GM06990 (cell line): Measurements from ENCODE around the gene ST3GAL2.
"Not testable (repeated sequence)": the region's sequence is repeated elsewhere in the genome, so short reads cannot be mapped to it uniquely, and the experiment has no call there.

ENCODE experiments used
- DNase-seq: peaks from one replicate; pipeline ENCODE4 v3.0.0-alpha.2; 2011; ENCODE audit not compliant: insufficient read length; ENCODE audit errors: extremely low read depth
- H3K27me3 ChIP-seq: replicated peaks from 2 replicates; pipeline ENCODE4 v1.6.0; 2011; ENCODE audit warnings: low read length; ENCODE audit not compliant: control insufficient read depth, insufficient read depth
- H3K36me3 ChIP-seq: 2 replicates; pipeline ENCODE4 v1.5.1; 2011; ENCODE audit warnings: low read length; ENCODE audit not compliant: control insufficient read depth, insufficient read depth
- H3K4me3 ChIP-seq: replicated peaks from 2 replicates; pipeline ENCODE4 v1.5.1; 2011; ENCODE audit warnings: low read depth, mild to moderate bottlenecking, control low read depth, low read length
- CTCF ChIP-seq: IDR thresholded peaks from 2 replicates; pipeline ENCODE4 v1.5.1; 2011; ENCODE audit warnings: low read length, control low read depth, mild to moderate bottlenecking, inconsistent platforms; ENCODE audit not compliant: insufficient read depth, poor library complexity, severe bottlenecking

ST3GAL2 gene

DNA sequence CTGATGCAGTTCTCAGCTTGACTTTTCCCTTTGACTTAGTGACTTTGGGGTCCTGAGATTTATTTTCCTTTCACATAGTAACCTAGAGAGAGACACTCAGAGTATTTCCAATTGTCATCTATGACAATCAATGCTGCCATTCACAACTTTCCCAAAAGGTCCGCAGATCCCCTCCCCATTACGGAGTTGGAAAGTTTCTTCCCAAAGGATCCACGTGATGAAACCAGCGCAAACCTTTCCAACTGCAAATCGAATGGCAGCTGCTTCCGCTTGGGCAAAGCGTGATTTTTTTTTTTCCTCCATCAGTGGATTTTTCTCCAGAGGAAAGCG, 15.0 kb upstream of the ST3GAL2 start:
- TF ChIP-seq CTCF: no peak
- no peak for DNase-seq
- no peaks in the 10 kb centered on the region for H3K36me3 ChIP-seq
- H3K27me3 ChIP-seq: no peaks in the 10 kb centered on the region
- H3K4me3 ChIP-seq: peak overlapping the region; percentile 85

DNA sequence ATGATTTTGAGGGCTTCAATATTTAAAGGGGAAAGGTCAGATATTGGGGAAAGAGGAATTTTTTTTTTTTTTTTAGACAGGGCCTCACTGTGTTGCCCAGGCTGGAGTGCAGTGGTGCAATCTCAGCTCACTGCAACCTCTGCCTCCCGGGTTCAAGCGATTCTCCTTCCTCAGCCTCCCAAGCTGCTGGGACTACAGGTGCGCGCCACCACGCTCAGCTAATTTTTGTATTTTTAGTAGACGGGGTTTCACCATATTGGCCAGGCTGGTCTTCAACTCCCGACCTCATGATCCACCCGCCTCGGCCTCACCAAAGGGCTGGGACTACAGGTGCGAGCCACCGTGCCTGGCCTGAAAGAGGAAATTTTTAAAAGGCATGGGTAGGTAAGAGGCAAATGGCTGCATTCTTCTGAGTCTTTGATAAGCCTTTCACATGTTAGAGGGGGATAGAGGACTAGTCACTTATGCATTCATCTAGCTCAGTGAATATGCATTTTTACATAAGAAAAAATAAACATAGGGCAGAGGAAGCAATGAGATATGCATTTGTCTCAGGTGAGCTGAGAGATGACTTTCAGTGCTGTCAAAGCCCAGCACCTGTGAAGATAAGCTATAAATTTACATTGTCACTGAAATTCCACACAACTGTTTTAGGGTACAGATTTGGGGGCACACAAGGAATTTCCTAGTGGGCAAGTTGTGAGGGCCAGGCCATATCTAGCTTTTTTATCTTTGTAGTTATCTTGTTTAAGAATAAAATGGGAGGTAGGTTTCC, 14.4 kb upstream of the ST3GAL2 start:
- H3K36me3 ChIP-seq: no peaks in the 10 kb centered on the region
- peak overlapping the region; percentile 85 for H3K4me3 ChIP-seq

GRCh38 chr16:70451004-70451340, 12.1 kb upstream of the ST3GAL2 start:
- not testable (repeated sequence) for H3K27me3 ChIP-seq, H3K36me3 ChIP-seq, H3K4me3 ChIP-seq, DNase-seq

More for the DNA sequence above, 14.4 kb upstream of the ST3GAL2 start:
- no peak for DNase-seq
- TF ChIP-seq CTCF: no peak
- no peaks in the 10 kb centered on the region for H3K27me3 ChIP-seq

DNA sequence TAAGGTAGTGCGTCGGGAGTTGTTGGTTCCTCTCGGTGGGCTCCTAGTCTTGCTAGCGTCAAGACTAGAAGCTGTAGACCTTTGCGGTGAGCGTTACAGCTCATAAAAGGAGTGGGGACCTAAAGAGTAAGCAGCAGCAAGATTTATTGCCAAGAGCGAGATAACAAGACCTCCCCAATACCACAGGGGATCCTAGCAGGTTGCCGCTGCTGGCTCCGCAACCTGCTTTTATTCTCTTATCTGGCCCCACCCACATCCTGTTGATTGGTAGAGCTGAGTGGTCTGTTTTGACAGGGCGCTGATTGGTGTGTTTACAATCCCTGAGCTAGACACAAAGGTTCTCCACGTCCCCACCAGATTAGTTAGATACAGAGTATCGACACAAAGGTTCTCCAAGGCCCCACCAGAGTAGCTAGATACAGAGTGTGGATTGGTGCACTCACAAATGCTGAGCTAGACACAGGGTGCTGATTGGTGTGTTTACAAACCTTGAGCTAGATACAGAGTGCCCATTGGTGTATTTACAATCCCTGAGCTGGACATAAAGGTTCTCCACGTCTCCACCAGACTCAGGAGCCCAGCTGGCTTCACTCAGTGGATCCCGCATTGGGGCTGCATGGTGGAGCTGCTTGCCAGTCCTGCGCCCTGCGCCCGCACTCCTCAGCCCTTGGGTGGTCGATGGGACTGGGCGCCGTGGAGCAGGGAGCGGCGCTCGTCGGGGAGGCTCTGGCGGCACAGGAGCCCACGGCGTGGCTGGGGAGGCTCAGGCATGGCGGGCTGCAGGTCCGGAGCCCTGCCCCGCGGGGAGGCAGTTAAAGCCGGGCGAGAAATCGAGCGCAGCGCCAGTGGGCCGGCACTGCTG, 11.5 kb upstream of the ST3GAL2 start:
- DNase-seq, H3K27me3 ChIP-seq, H3K36me3 ChIP-seq, H3K4me3 ChIP-seq: not testable (repeated sequence)

DNA sequence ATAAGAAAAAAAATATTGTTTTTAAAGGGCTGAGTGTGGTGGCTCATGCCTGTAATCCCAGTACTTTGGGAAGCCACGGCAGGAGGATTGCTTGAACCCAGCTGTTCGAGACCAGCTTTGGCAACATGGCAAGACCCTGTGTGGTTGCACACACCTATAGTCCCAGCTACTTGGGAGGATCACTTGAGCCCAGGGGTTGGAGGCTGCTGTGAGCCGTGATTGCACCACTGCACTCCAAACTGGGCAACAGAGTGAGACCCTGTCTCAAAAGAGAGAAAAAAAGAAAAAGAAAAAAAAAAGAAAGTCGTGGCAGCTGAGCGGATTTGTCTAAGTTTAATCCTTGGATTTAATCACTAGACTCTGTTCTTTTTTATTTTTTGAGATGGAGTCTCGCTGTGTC, 9.2 kb upstream of the ST3GAL2 start:
- Histone ChIP-seq H3K36me3 (no peaks in the 10 kb centered on the region), H3K27me3 (no peaks in the 10 kb centered on the region), H3K4me3 (no peak overlapping the region)
- DNase-seq: no peak
- TF ChIP-seq CTCF: no peak

DNA sequence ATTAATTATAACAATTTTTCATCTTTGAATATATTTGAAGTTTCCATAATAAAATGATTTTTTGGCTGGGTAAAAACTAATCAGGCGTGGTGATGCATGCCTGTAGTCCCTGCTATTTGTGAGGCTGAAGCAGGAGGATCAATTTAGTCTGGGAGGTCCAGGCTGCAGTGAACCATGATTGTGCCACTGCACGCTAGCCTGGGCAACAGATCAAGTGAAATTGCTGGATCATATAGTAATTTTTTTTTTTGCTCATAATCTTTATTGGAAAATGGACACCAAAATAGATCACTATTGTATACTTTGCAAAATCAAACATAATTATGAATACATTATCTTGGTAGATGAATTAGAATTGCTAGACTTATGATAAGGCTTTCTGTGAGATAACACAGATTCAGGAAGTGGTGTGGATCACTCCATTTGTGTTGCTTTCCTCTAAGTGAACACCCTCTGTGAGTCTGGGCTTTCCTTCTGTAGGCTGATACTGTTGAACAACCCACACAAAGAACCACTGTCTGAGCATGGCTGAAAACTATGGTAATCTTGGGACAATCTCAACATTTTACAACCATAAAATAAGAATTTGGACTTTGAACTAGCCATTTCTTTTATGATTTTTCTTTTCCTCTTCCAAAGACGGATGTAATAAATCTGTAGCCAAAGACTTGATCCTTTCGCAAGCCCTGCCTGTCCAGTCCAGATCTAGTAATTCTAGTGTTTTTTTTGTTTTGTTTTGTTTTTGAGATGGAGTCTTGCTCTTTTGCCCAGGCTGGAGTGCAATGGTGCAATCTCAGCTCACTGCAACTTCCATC, 5.6 kb upstream of the ST3GAL2 start:
- H3K36me3 ChIP-seq: no peaks in the 10 kb centered on the region
- TF ChIP-seq CTCF: no peak
- no peak for DNase-seq
- no peak overlapping the region for H3K4me3 ChIP-seq
- no peaks in the 10 kb centered on the region for H3K27me3 ChIP-seq
